IMR-90 (cell line): ENCODE measurements around the gene ZMAT5.

ENCODE experiments used
- CEBPB ChIP-seq: IDR thresholded peaks from 2 replicates; pipeline ENCODE4 v1.6.1; 2012; ENCODE audit warnings: low read depth, low read length, improper control_type of control experiment
- MAFK ChIP-seq: IDR thresholded peaks from 2 replicates; pipeline ENCODE4 v1.6.1; 2012; ENCODE audit warnings: low read depth, low read length, improper control_type of control experiment
- MXI1 ChIP-seq: IDR thresholded peaks from 2 replicates; pipeline ENCODE4 v1.6.1; 2012; ENCODE audit warnings: low read depth, mild to moderate bottlenecking, low read length, moderate library complexity, borderline replicate concordance
- POLR2A ChIP-seq: IDR thresholded peaks from 2 replicates; pipeline ENCODE4 v1.6.1; 2012; ENCODE audit warnings: mild to moderate bottlenecking, low read depth, low read length
- RFX5 ChIP-seq: IDR thresholded peaks from 2 replicates; pipeline ENCODE4 v1.8.0; 2012; ENCODE audit warnings: low read depth, mild to moderate bottlenecking, low read length, moderate library complexity
- SMC3 ChIP-seq: fragments of 150-350 bp; IDR thresholded peaks from 2 replicates; pipeline ENCODE4 v1.6.1; 2016; ENCODE audit warnings: low read depth, mild to moderate bottlenecking, antibody characterized with exemption, low read length, moderate library complexity
- TF ChIP-seq, protein P1 (sequence below): conservative IDR thresholded peaks from 2 replicates; pipeline ENCODE4 v1.5.1; 2012; ENCODE audit warnings: mild to moderate bottlenecking, low read depth, low read length, improper control_type of control experiment

- TF ChIP-seq SMC3, result no peak
- TF ChIP-seq POLR2A, result no peak
- TF ChIP-seq, protein P1, sequence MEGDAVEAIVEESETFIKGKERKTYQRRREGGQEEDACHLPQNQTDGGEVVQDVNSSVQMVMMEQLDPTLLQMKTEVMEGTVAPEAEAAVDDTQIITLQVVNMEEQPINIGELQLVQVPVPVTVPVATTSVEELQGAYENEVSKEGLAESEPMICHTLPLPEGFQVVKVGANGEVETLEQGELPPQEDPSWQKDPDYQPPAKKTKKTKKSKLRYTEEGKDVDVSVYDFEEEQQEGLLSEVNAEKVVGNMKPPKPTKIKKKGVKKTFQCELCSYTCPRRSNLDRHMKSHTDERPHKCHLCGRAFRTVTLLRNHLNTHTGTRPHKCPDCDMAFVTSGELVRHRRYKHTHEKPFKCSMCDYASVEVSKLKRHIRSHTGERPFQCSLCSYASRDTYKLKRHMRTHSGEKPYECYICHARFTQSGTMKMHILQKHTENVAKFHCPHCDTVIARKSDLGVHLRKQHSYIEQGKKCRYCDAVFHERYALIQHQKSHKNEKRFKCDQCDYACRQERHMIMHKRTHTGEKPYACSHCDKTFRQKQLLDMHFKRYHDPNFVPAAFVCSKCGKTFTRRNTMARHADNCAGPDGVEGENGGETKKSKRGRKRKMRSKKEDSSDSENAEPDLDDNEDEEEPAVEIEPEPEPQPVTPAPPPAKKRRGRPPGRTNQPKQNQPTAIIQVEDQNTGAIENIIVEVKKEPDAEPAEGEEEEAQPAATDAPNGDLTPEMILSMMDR, result no peak
- no peak for TF ChIP-seq CEBPB
- no peak for TF ChIP-seq MXI1
- no peak for TF ChIP-seq MAFK
- no peak for TF ChIP-seq RFX5
These were observed 53.6 kb downstream of the ZMAT5 start for GRCh38 chr22:29713156-29713727.
